GM23248 (cell line): Measurements from ENCODE around the gene ZNF3. TPM values are rescaled to one million over a fixed set of nuclear protein-coding genes. Genes with fewer than 3 reads are reported as not detected.

ENCODE experiments used
- DNase-seq: peaks from one replicate; pipeline ENCODE4 v3.0.0-alpha.2; 2015
- H2AFZ ChIP-seq: fragments of 200-600 bp; sonication (generic); 2 replicates; pipeline ENCODE4 v1.6.1; 2016; ENCODE audit warnings: antibody characterized with exemption
- H3F3A ChIP-seq: fragments of 200-600 bp; sonication (generic); 2 replicates; pipeline ENCODE4 v1.6.1; 2016; ENCODE audit warnings: mild to moderate bottlenecking, antibody characterized with exemption, mixed run types; ENCODE audit not compliant: insufficient read depth
- H3K27ac ChIP-seq: fragments of 200-600 bp; sonication (generic); 2 replicates; pipeline ENCODE4 v1.5.1; 2016; ENCODE audit warnings: mild to moderate bottlenecking
- H3K27me3 ChIP-seq: fragments of 200-600 bp; sonication (generic); replicated peaks from 2 replicates; pipeline ENCODE4 v1.6.1; 2016; ENCODE audit warnings: mild to moderate bottlenecking; ENCODE audit not compliant: insufficient read depth
- H3K36me3 ChIP-seq: fragments of 200-600 bp; sonication (generic); 2 replicates; pipeline ENCODE4 v1.6.1; 2016; ENCODE audit warnings: low read depth, mild to moderate bottlenecking
- H3K4me1 ChIP-seq: fragments of 200-600 bp; sonication (generic); 2 replicates; pipeline ENCODE4 v1.6.1; 2016; ENCODE audit warnings: mild to moderate bottlenecking; ENCODE audit not compliant: insufficient read depth
- H3K4me2 ChIP-seq: fragments of 200-600 bp; sonication (generic); one replicate; pipeline ENCODE4 v1.6.1; 2016; ENCODE audit warnings: mild to moderate bottlenecking; ENCODE audit not compliant: unreplicated experiment
- H3K4me3 ChIP-seq: fragments of 200-600 bp; sonication (generic); 2 replicates; pipeline ENCODE4 v1.5.1; 2016; ENCODE audit warnings: mild to moderate bottlenecking
- H3K79me2 ChIP-seq: fragments of 200-600 bp; sonication (generic); 2 replicates; pipeline ENCODE4 v1.6.1; 2016; ENCODE audit warnings: mild to moderate bottlenecking; ENCODE audit not compliant: insufficient read depth
- H3K9ac ChIP-seq: fragments of 200-600 bp; sonication (generic); 2 replicates; pipeline ENCODE4 v1.6.1; 2016; ENCODE audit warnings: mild to moderate bottlenecking
- H3K9me2 ChIP-seq: fragments of 200-600 bp; sonication (generic); 2 replicates; pipeline ENCODE4 v1.6.1; 2016; ENCODE audit warnings: mixed run types, mild to moderate bottlenecking, moderate library complexity; ENCODE audit not compliant: insufficient read depth
- H3K9me3 ChIP-seq: fragments of 200-600 bp; sonication (generic); one replicate; pipeline ENCODE4 v1.6.1; 2017; ENCODE audit warnings: low read depth
- H4K20me1 ChIP-seq: fragments of 200-600 bp; sonication (generic); 2 replicates; pipeline ENCODE4 v1.6.0; 2016; ENCODE audit not compliant: insufficient read depth
- EZH2 ChIP-seq: fragments of 200-600 bp; sonication (generic); IDR thresholded peaks from 2 replicates; pipeline ENCODE4 v1.6.1; 2018; ENCODE audit warnings: antibody characterized with exemption, mild to moderate bottlenecking; ENCODE audit not compliant: insufficient read depth, poor library complexity, severe bottlenecking
- EZH2phosphoT487 ChIP-seq: fragments of 200-600 bp; sonication (generic); IDR thresholded peaks from 2 replicates; pipeline ENCODE4 v1.6.1; 2018; ENCODE audit warnings: antibody characterized with exemption, moderate library complexity, mild to moderate bottlenecking, low read depth; ENCODE audit not compliant: insufficient read depth
- WGBS, 2 experiments: methylation state at CpG; one replicate each; pipeline ENCODE4 v1.1.6; 2015 to 2017; ENCODE audit warnings: low lambda C conversion rate in 2 of 2, low coverage in 1 of 2; ENCODE audit errors: missing lambda C conversion rate in 2 of 2; 5-methylcytosine and 5-hydroxymethylcytosine counted together
- in situ Hi-C: fragments of 300-500 bp; cut with MboI; formaldehyde crosslinking; loops from 2 replicates; pipeline ENCODE4 v1.15.0; 2020
- polyA plus RNA-seq: library from polyadenylated mRNA; unstranded; fragments of >200 nt; fragmentation: Nextera tagmentation; extraction: Ambion mirVana; gene quantifications from 2 replicates; pipeline ENCODE4 v1.2.1, GENCODE V29; 2016
- total RNA-seq: library from RNA; depleted of rRNA; stranded (reverse); fragments of >200 nt; shearing (Covaris generic); gene quantifications from 2 replicates; pipeline ENCODE4 v1.2.3, GENCODE V29; 2014

Gene ZNF3
- total and polyA plus RNA-seq, 2 experiments from 2014 or later = 13.3 to 13.8 TPM

DNA sequence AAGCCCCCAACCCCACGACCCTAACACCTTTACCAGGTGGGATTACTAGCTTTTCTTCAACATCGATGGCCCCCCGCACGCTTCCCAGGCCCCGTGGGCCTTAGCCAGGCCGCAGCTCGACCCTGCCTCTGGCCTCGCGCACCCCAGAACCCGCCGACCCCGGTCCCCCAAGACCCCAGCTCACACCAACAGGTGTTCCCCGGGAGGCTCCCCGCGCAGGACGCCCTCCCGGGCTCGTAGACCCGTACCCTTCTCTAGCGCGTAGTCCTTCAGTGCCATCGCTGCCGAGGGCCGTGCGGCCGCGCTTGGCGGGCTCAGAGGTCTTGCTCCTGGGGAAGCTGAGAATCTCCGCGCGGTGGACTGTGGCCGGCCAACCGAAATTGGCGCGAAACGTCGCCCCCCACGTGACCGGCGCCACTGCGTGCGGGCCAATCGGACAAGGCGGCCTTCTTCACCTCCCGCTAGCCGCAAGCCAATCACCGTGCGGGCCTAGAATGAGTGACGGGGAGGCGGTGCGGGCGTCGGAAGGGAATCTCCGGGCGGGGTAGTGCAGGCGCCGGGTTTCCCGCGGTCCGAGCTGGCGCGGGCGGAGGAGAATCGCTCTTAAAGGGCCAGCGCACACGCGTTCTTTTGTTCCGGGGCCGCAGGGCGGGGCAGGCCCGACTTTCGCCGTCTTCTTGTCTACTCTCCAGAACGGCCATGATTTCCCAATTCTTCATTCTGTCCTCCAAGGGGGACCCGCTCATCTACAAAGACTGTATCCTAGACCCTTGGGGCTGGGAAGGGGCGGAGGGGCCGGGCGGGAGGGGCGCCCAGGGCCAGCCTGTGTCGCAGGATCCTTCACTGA lies 19.7 kb upstream of the ZNF3 start, which contains the start of the genes AP4M1 and MCM7:
Gene AP4M1 (plus strand): TSS at position 628 of the 847 bp plus-strand sequence. CDS start 72 bp downstream, at position 700.
Gene MCM7 (minus strand): TSS at position 382 of the 847 bp plus-strand sequence. CDS start 103 bp downstream, at position 279.
- TF ChIP-seq EZH2 (no peak), EZH2phosphoT487 (no peak)
- peak within 1 kb of the TSS; percentile 99 for H3K4me2 ChIP-seq
- no peaks in the 10 kb centered on the region for H3K27me3 ChIP-seq
- H3K9me3 ChIP-seq = no peaks in the 10 kb centered on the region
- peaks cover 52% of the 10 kb centered on the region for H3K79me2 ChIP-seq
- peaks cover 29% of the 10 kb centered on the region; the same call in 1 of the 2 replicates for H3K36me3 ChIP-seq
- H2AFZ ChIP-seq = peak within 1 kb of the TSS; percentile 71
- peak within 1 kb of the TSS; percentile 86 for H3K9ac ChIP-seq
- peaks cover 5% of the 10 kb centered on the region; the same call in 1 of the 2 replicates for H3K4me1 ChIP-seq
- in situ Hi-C loops = no loop called here
- no peaks in the 10 kb centered on the region for H3K9me2 ChIP-seq
- peak; percentile 99 for DNase-seq
- WGBS, 2 experiments = 0 to 1% methylated on average over 70 to 76 of the region's 80 CpGs
- no peaks in the 10 kb centered on the region for H4K20me1 ChIP-seq
- H3K27ac ChIP-seq = peak within 1 kb of the TSS; percentile 90
- H3F3A ChIP-seq = peaks cover 4% of the 10 kb centered on the region; the same call in 1 of the 2 replicates
- peak within 1 kb of the TSS; percentile 94 for H3K4me3 ChIP-seq

DNA sequence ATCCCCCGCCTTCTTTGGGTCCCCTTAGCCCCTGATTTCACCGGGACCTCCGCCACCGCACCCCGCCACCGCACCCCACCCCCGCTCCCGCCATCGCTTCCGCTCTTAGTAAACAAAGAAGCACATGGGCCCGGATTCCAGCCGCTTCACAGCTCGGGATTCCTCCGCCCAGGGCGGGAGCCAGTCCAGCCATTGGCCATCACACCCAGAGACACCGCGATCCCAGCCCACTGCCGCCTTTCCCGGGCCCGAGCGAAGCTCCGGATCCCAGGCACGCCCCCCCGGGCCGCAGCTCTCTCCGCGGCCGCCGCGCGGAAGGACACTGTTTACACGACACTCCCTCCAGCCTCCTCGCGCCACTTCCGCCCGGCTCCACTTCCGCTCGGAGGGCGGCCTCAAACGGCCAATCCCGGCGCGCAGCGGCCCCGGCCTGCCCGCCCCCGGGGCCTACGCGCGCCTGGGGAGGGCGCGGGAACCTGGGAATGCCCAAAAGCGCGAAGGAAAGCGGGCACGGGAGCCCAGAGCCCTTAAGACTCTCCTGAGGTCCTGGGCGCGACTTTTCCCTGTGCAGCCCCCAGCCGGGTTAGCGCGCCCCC lies 19.0 kb upstream of the ZNF3 start:
- in situ Hi-C loops = no loop called here
- Histone ChIP-seq H3K27me3 (no peaks in the 10 kb centered on the region), H3K36me3 (peaks cover 31% of the 10 kb centered on the region; the same call in 1 of the 2 replicates), H3K9ac (peak overlapping the region; percentile 86), H3K4me2 (peak overlapping the region; percentile 99), H3F3A (peaks cover 9% of the 10 kb centered on the region; the same call in 1 of the 2 replicates), H4K20me1 (no peaks in the 10 kb centered on the region), H2AFZ (peak overlapping the region; percentile 61), H3K4me3 (peak overlapping the region; percentile 94), H3K9me2 (no peaks in the 10 kb centered on the region), H3K27ac (peak overlapping the region; percentile 90), H3K79me2 (peaks cover 59% of the 10 kb centered on the region), H3K4me1 (peaks cover 5% of the 10 kb centered on the region; the same call in 1 of the 2 replicates), H3K9me3 (no peaks in the 10 kb centered on the region)
- DNase-seq = peak; percentile 98
- TF ChIP-seq EZH2 = no peak
- TF ChIP-seq EZH2phosphoT487 = no peak
- WGBS, 2 experiments = 0 to 1% methylated on average over 43 to 61 of the region's 61 CpGs

DNA sequence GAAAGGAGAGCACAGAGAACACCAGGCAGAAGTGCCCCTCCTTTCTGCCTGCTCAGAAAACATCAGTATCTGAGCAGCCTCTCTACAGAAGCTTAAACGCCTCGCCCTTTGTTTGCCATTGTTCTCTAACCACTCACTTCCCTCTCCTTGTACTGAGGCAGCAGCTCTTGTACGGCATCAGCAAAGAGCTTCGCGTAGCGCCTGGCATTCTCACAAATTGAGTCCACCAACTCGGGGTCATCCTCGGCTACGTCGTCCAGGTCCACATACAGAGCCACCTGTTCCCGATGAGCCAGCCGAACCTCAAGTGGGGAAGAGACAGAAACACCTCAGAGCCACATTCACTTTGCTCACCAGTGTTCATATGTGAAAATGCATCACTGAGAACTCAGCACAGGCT lies 17.9 kb upstream of the ZNF3 start:
- Histone ChIP-seq H3K27me3 (no peaks in the 10 kb centered on the region), H3K4me2 (peak overlapping the region; percentile 99), H3K36me3 (peaks cover 40% of the 10 kb centered on the region), H3K4me1 (peaks cover 5% of the 10 kb centered on the region; the same call in 1 of the 2 replicates), H3K79me2 (peaks cover 63% of the 10 kb centered on the region), H3K9ac (peak overlapping the region; percentile 86), H3K9me2 (no peaks in the 10 kb centered on the region), H3K27ac (no peak overlapping the region), H3F3A (peaks cover 18% of the 10 kb centered on the region; the same call in 1 of the 2 replicates), H4K20me1 (no peaks in the 10 kb centered on the region), H2AFZ (0 out of 2 replicates have a peak overlapping the region, but pooled peaks have one; percentile 61), H3K4me3 (peak overlapping the region; percentile 94), H3K9me3 (no peaks in the 10 kb centered on the region)
- WGBS, 2 experiments = 83 to 88% methylated on average over 12 of the region's 12 CpGs
- in situ Hi-C loops = no loop called here
- TF ChIP-seq EZH2phosphoT487 (no peak), EZH2 (no peak)
- DNase-seq = no peak

DNA sequence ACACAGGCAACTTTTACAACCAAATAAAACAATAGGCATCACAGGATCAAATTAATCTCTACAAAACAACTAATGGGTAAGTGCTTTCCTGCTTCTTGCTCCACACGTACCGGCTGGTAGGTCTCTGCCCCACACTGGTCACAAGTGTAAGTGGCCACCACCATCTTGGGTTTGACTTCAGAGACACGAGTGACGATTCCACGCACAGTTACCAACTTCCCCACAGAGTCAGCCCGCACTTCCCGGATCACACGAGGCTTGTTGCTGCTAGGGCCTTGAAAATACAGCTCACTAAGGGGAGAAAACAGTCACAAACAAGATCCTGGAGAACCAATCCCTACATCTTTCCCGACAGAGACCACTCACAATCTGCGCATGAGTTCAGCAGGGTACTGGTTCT lies 17.4 kb upstream of the ZNF3 start:
- Histone ChIP-seq H3K27ac (no peak overlapping the region), H3K9me2 (no peaks in the 10 kb centered on the region), H2AFZ (no peak overlapping the region), H3K27me3 (no peaks in the 10 kb centered on the region), H3K4me3 (no peak overlapping the region), H3K36me3 (peaks cover 41% of the 10 kb centered on the region), H4K20me1 (no peaks in the 10 kb centered on the region), H3K4me1 (peaks cover 5% of the 10 kb centered on the region; the same call in 1 of the 2 replicates), H3K9ac (0 out of 2 replicates have a peak overlapping the region, but pooled peaks have one; percentile 86), H3K4me2 (no peak overlapping the region), H3F3A (peaks cover 21% of the 10 kb centered on the region; the same call in 1 of the 2 replicates), H3K79me2 (peaks cover 66% of the 10 kb centered on the region), H3K9me3 (no peaks in the 10 kb centered on the region)
- DNase-seq = no peak
- TF ChIP-seq EZH2phosphoT487 (no peak), EZH2 (no peak)
- in situ Hi-C loops = no loop called here
- 86 to 95% methylated on average over 10 of the region's 10 CpGs for WGBS, 2 experiments
